Renal pelvis (tissue), 4 donors: ENCODE data around the gene BAZ2B. TPM values are rescaled to one million over a fixed set of nuclear protein-coding genes. Genes with fewer than 3 reads are reported as not detected.

Source experiments
- DNase-seq: peaks from one replicate; pipeline ENCODE4 v3.0.0-alpha.2; 2013
- polyA plus RNA-seq, 3 donors: library from polyadenylated mRNA; unstranded; fragments of 120-200 nt; gene quantifications; one replicate each; pipeline ENCODE4 v1.2.1, GENCODE V29; 2013; ENCODE audit not compliant: insufficient read length in 3 of 3

BAZ2B gene
- polyA plus RNA-seq, 3 donors, result 71.4 to 83.8 (median 77.0) TPM

DNA sequence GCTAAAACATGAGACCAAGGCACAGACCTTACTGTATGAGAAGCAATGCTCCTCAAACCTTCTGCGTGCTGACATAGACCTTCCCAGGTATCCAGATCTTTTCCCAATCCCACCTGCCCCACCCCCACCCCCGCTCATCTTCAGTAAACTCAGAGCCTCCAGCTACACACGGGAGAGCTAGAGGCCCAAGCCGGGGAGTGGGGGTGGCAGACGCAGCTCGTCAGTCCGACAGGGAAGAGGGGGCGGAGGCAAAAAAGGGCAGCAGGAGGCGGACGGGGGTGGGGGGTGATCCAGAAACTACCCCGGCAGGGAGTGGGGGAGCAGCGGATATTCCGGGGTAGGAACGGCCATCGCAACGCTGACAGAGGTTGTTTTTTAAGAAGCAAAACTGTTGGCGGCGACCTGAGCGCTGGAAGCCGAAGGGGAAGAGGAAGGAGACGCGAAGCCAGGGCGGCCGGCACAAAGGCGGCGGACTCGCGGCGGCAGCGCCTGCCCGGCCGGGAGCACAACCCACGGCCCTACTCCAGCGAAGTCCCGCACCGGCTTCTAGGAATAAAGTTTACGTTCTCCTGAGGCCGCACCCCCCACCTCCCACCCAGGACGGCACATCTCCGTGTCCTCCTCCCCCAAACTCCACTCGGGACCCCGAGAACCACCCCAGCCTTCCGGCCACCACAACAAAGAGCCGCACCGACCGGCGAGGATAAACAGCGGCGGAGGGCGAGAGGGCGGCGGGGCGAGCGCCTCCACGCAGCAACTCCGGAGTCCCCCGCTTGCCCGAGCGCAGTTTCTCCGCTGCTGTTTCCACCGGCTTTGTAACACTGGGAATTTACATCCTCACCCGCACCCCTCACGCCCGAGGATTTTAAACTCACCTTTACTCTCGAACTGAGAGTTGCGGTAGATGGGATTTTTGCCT is 722 bp downstream of the BAZ2B start:
- DNase-seq, result peak; percentile 94

DNA sequence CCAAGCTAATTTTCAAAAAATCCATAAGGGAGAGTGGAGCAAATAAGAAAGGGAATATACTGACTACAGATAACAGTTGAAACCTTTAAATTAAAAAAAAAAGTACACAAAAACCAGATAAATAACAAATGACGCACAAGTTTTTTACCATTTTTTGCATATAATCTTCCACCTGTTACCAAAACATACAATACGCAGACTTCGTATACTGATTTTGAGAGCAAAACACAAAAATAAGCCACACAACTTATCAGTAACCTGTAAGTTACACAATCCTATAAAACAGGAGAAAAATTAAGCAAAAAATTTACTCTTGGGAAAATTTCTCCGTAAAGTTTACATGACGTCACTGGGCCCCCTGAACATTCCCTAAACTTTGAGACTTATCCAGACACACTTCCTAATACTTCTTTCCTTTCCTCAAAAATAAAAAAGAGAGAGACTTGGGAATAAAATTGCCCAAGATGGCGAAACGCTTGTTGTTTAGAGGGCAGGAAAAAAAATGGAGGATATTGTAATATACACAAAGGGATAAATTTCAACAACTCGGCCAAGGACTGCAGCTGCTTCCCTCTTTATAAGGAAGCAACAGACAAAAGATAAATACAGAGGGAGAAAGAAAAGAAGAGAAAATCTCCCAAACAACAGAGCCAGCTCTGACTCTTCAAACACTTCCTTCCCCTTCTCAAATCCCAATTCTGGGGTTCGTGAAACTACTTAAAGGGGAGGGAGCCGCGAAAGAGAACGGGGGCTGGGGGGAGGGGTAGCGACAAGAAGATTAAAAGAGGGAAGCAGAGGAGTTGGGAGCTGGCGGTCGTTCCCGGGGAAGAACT is 1.6 kb downstream of the BAZ2B start:
- peak; percentile 68 for DNase-seq

GRCh38 chr2:159613651-159614285 is 2.6 kb downstream of the BAZ2B start:
- no peak for DNase-seq

- DNase-seq, result no peak
These were observed 3.3 kb downstream of the BAZ2B start for GRCh38 chr2:159613091-159613490.

DNA sequence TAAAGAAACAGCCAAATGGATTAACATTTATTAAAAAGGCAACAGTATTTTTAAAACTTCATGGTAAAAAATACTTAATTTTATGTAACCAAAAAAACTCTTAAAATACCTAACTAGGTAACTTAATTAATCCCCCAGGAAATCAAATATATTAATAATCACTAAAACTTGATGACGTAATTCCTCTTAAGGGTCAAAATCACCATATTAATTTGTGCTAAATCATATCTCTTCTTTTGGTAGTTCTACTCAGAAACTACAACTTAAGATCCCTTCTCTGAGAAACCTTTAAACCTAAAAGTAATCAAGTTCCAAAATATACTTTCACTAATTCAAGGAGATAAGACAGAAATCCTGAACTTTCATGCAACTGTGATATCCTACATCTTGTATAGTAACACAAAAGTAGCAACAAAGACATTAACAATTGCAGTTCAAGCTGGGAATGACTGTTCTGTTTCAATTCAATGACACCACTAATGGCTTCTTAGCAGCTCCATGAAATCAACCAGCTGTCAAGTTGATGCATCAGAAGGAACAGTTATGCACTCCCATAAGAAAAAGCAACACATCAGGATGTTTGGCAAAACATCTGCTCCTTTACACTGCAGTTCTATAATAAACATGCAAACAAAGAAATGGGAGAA is 4.0 kb downstream of the BAZ2B start:
- DNase-seq, result peak; percentile 72

DNA sequence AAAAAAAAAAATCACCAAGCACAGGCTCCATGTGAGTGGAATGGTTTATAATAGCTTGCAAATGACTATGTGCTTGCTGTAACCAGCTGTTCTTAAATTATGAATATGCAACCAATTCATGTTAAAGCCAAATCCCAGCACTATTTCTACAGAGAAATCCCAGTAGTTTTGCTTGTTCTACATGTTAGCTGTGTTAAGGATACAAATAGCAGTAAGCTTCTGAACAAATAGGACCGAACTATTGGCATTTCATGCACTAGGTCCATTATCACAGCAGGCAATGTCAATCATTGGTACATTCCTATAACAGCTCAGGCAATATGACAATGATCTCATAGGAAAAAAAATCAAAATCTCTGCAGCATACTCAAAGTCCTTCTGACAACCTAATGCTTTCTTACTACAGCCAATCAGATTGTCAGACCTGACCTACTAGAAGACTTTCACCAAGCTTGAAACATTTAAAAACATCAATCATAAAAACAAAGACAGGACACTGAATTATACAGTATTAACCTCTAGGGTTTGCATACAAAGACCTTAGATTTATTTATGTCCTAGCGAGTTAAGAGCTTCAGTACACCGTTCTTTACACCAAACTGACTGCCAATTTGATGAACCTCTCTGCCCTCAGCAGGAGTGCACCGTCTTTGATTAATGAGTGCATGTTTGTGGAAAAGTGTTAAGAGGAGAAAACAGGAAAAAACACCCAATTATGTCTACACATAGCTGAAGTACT is 6.4 kb downstream of the BAZ2B start:
- DNase-seq, result no peak

- no peak for DNase-seq
These were observed 7.5 kb downstream of the BAZ2B start for GRCh38 chr2:159608723-159609308.

DNA sequence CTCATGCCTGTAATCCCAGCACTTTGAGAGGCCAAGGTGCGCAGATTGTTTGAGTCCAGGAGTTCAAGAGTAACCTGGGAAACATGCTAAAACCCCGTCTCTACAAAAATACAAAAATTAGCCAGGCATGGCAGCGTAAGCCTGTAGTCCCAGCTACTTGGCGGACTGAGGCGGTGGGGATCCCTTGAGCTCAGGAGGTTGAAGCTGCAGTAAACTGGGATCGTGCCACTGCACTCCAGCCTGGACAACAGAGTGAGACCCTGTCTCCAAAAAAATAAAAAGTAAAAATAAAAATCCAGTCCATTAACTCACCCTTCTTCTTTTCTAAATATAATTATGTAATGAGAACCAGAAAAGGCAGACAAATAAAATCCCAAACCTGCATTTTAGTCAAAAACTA is 8.2 kb downstream of the BAZ2B start:
- DNase-seq, result no peak

DNA sequence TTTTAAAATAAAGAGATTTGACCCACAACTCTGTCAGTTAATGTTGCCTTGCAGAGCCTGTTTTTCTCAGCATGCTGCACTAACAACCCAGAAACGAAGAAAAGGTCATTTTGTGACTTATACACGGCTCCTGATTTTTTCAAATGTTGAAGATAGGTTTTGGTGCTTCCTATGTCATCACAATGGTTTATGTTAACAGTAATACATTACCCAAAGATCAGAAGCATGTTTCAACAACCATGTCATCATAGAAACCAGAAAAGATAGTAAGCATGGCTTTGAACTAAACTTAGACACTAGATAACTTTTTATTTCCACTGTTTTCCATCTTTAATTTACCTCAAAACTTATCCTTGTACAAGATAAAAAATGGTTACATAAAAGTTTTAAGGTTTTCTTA is 10.1 kb downstream of the BAZ2B start:
- DNase-seq, result no peak

- no peak for DNase-seq
These were observed 10.7 kb downstream of the BAZ2B start for GRCh38 chr2:159605441-159606178.

GRCh38 chr2:159604159-159604558 is 12.2 kb downstream of the BAZ2B start:
- no peak for DNase-seq

- DNase-seq, result no peak
These were observed 15.6 kb downstream of the BAZ2B start for GRCh38 chr2:159600752-159601151.

DNA sequence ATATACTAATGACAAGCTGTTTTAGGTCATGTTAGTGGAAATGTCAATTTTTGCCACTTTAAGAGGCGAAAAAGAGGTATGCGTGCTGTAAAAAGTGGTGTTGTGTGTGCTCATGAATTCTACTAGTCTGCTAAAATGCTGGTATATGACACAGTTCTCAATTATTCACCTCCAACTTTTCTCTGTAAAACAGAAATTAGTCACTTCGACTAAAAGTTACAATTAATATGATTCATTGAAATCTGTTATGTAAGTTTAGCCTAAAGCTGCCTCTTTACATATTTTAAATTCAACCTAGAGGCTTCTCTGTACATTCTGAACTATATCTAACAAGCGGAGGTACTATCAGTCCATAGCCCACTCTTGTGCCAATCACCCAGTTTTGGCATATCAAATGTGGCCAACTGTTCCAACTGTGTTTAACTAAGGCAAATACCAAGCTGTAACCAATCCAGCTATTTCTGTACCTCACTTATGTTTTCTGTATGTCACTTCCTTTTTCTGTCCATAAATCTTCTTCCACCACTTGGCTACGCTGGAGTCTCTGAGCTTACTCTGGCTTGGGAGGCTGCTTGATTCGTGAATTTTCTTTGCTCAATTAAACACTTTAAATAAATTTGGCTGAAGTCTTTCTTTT is 20.8 kb downstream of the BAZ2B start:
- no peak for DNase-seq

DNA sequence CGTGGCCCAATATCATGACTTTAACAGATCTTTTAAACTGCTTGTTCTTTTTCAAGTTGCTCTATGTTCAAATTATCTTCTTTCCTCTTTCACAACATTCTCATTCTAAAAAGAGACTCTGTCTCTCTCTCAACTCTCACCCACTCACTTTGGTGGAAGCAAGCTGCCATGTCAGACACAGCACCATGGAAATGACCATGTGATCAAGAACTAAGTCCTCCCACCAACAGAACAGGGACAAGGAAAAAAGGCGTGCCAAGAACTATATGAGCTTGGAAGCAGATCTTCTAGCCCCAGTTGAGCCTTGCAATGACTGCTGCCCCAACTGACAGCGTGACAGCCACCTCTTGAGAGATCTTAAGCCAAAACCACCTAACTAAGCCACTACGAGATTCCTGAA is 23.9 kb downstream of the BAZ2B start:
- DNase-seq, result no peak

GRCh38 chr2:159591221-159591620 is 25.1 kb downstream of the BAZ2B start:
- DNase-seq, result no peak

GRCh38 chr2:159589286-159589685 is 27.1 kb downstream of the BAZ2B start:
- no peak for DNase-seq

DNA sequence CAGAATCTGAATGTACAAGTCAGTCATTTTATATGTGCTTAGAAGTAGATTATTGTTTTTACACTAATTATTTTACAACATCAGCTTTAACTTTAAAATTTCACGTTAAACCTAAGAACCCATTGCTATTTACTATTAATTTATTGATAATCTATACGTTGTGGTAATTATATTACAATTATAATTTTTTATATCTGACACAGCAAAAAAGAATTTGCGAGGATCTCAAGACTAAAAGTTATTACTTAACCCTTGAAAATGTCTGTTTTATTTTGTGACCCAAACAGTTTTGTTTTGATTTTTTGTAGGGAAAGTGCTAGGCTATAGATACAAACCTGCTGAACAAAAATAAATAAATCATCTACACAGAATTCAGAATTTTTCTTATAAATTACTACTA is 30.3 kb downstream of the BAZ2B start:
- no peak for DNase-seq

DNA sequence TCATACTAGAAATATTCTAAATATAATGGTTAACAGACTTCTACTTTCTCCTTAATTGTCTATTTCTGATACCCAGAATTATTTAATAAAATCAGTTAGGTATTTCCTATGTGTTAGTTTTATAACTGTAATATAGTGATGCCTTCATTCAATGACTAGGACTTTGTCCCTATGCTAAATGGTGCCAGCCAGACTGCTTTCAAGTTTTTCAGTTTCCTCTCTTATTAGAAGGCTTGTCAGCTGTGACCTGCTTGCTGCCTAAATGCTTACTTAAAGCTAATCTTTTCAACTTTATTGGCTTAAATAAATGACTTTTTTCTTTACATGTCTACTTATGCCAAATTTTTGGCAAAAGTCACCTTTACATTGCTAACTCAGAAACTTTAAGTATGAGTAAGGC is 30.7 kb downstream of the BAZ2B start:
- DNase-seq, result no peak

DNA sequence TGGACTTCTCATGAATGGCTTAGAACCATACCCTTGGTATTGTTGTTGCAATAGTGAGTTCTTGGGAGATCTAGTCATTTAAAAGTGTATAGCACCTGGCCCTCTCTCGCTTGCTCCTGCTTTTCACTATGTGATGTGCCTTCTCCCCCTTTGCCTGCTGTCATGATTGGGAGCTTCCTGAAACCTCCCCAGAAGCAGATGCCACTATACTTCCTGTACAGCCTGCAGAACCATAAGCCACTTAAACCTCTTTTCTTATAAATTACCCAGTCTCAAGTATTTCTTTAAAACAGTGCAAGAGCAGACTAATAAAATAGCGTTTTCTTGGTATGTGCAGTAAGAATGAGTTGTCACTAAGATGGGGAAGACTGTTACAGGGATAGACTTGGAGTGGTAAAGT is 31.6 kb downstream of the BAZ2B start:
- DNase-seq, result no peak
